Measurements from ENCODE around the gene ZNF513.

DNA sequence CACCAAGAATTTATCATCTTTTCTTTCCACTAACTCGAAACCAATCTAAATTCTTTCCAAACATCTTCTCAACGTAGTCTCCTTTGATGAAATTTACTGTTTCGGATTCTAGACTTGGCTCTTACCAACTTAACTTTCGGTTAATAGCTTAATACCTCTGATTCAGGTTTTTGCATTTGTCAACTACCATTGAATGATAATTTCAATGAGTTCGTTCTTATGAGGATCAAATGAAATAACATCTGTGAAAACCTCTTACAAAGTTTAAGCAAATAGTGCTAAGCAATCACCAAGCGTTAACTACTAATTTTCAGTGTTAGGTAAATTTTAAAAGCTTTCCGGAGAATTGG is 47.3 kb upstream of the ZNF513 start:
- TF ChIP-seq, protein P1, sequence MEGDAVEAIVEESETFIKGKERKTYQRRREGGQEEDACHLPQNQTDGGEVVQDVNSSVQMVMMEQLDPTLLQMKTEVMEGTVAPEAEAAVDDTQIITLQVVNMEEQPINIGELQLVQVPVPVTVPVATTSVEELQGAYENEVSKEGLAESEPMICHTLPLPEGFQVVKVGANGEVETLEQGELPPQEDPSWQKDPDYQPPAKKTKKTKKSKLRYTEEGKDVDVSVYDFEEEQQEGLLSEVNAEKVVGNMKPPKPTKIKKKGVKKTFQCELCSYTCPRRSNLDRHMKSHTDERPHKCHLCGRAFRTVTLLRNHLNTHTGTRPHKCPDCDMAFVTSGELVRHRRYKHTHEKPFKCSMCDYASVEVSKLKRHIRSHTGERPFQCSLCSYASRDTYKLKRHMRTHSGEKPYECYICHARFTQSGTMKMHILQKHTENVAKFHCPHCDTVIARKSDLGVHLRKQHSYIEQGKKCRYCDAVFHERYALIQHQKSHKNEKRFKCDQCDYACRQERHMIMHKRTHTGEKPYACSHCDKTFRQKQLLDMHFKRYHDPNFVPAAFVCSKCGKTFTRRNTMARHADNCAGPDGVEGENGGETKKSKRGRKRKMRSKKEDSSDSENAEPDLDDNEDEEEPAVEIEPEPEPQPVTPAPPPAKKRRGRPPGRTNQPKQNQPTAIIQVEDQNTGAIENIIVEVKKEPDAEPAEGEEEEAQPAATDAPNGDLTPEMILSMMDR (optimal IDR thresholded peaks at IDR 0.05 in 1 of 3, IDR thresholded peaks at IDR 0.05 in 1 of 3, conservative IDR thresholded peaks at IDR 0.05 in 1 of 3; ENCODE audit: extremely low read depth in 1 of 3, insufficient read depth in 2 of 3, low read length in 3 of 3), result no peak
- no peak for TF ChIP-seq EZH2 (IDR thresholded peaks at IDR 0.05; ENCODE audit: low read length)

All from keratinocyte (primary cell).